ENCODE results near the gene GALNT10. TPM values are rescaled to one million over a fixed set of nuclear protein-coding genes. Genes with fewer than 3 reads are reported as not detected.

The GALNT10 gene
- total RNA-seq, 4 donors from 2014 or later = 5.6 to 22.9 (median 14.4) TPM

- DNase-seq = peak; percentile 23 to 33
- Histone ChIP-seq H3K27me3 (no peaks in the 10 kb centered on the region), H3K9me3 (no peaks in the 10 kb centered on the region), H3K4me1 (no peaks in the 10 kb centered on the region), H3K4me3 (no peak overlapping the region), H3K36me3 (no peaks in the 10 kb centered on the region), H3K27ac (peak overlapping the region; percentile 27 to 28)
- TF ChIP-seq, protein P1, sequence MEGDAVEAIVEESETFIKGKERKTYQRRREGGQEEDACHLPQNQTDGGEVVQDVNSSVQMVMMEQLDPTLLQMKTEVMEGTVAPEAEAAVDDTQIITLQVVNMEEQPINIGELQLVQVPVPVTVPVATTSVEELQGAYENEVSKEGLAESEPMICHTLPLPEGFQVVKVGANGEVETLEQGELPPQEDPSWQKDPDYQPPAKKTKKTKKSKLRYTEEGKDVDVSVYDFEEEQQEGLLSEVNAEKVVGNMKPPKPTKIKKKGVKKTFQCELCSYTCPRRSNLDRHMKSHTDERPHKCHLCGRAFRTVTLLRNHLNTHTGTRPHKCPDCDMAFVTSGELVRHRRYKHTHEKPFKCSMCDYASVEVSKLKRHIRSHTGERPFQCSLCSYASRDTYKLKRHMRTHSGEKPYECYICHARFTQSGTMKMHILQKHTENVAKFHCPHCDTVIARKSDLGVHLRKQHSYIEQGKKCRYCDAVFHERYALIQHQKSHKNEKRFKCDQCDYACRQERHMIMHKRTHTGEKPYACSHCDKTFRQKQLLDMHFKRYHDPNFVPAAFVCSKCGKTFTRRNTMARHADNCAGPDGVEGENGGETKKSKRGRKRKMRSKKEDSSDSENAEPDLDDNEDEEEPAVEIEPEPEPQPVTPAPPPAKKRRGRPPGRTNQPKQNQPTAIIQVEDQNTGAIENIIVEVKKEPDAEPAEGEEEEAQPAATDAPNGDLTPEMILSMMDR (IDR thresholded peaks at IDR 0.05) = no peak
- no peak for TF ChIP-seq POLR2A (IDR thresholded peaks at IDR 0.05)
- intact Hi-C loops (cut with DNase I; ENCODE audit: low total_unique reads) = no loop called here
Measured at GRCh38 chr5:154368041-154368800, 177.7 kb downstream of the GALNT10 start.

DNA sequence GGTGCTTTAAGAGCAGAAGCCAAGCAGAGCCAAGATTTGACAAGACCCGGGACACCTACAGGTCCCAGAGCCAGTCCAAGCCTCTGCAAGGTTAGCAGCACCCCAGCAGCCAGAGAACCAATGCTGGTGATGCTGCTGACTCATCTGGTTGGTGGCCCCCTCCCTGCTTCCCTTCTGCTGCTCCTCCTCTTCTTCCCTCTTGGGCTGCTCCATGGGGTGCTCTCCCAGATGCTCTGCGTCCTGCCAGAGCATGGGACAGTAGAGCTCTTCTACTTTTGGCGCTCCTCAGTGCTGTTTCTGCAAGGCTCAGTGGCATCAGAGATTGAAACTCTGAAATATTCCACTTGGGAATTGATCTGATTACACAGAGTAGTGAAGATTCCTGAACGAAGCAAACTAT, 179.1 kb downstream of the GALNT10 start:
- DNase-seq = no peak
- Histone ChIP-seq H3K4me1 (no peaks in the 10 kb centered on the region), H3K36me3 (no peaks in the 10 kb centered on the region), H3K4me3 (no peak overlapping the region), H3K9me3 (no peaks in the 10 kb centered on the region), H3K27ac (no peak overlapping the region), H3K27me3 (no peaks in the 10 kb centered on the region)
- intact Hi-C loops (cut with DNase I; ENCODE audit: low total_unique reads) = no loop called here
- TF ChIP-seq, protein P1 (IDR thresholded peaks at IDR 0.05) = no peak
- no peak for TF ChIP-seq POLR2A (IDR thresholded peaks at IDR 0.05)

GRCh38 chr5:154370119-154370518, 179.6 kb downstream of the GALNT10 start:
- no peaks in the 10 kb centered on the region for H3K4me1 ChIP-seq
- no peak overlapping the region for H3K27ac ChIP-seq
- TF ChIP-seq, protein P1 (IDR thresholded peaks at IDR 0.05) = no peak
- TF ChIP-seq POLR2A (IDR thresholded peaks at IDR 0.05) = no peak

DNA sequence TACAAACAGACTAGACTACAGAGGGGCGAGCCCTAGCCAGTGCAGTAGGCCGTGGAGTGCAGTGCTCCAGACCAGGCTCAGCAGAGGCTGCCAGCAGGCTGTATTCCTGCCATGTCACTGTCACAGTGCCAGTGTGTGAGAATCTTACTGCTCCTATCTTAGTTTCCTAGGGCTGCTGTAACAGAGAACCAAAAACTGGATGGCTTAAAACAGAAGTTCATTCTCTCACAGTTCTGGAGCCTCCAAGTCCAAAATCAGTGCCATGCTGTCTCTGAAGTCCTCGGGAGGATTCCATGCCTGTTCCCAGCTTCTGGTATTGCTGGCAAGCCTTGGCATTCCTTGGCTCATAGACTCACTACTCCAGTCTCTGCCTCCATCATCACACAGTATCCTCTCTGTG, 180.3 kb downstream of the GALNT10 start:
- H3K27ac ChIP-seq = no peak overlapping the region
- no peaks in the 10 kb centered on the region for H3K4me1 ChIP-seq
- H3K4me3 ChIP-seq = no peak overlapping the region
- TF ChIP-seq POLR2A (IDR thresholded peaks at IDR 0.05) = no peak
- TF ChIP-seq, protein P1 (IDR thresholded peaks at IDR 0.05) = no peak
- no peak for DNase-seq
- no peaks in the 10 kb centered on the region for H3K9me3 ChIP-seq
- intact Hi-C loops (cut with DNase I; ENCODE audit: low total_unique reads) = no loop called here
- no peaks in the 10 kb centered on the region for H3K36me3 ChIP-seq
- H3K27me3 ChIP-seq = no peaks in the 10 kb centered on the region

More at GRCh38 chr5:154370119-154370518, 179.6 kb downstream of the GALNT10 start:
- no peak for DNase-seq
- no peaks in the 10 kb centered on the region for H3K27me3 ChIP-seq
- intact Hi-C loops (cut with DNase I; ENCODE audit: low total_unique reads) = no loop called here
- no peaks in the 10 kb centered on the region for H3K36me3 ChIP-seq
- no peaks in the 10 kb centered on the region for H3K9me3 ChIP-seq
- H3K4me3 ChIP-seq = no peak overlapping the region

DNA sequence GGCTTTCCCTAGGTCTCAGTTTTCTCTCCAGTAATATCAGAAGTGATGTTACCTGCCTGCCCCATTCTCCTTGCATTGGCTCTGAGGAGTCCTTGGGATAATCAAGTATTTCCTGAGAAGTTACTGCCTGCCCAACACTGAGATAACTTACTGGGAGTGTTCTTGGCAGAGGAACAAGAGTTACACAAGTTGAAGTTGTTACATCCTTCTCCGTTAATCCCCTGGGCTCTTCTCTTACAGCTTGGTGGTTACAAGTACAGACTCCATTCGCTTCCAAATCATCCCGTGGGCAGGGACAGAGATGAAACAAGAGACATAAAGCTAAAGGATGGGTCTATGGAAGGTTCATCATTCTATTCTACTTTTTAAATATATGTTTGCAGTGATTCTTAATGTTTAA, 181.2 kb downstream of the GALNT10 start:
- intact Hi-C loops (cut with DNase I; ENCODE audit: low total_unique reads) = no loop called here
- Histone ChIP-seq H3K36me3 (no peaks in the 10 kb centered on the region), H3K9me3 (no peaks in the 10 kb centered on the region), H3K27me3 (no peaks in the 10 kb centered on the region), H3K27ac (no peak overlapping the region), H3K4me3 (no peak overlapping the region), H3K4me1 (no peaks in the 10 kb centered on the region)
- TF ChIP-seq POLR2A (IDR thresholded peaks at IDR 0.05) = no peak
- TF ChIP-seq, protein P1 (IDR thresholded peaks at IDR 0.05) = no peak
- no peak for DNase-seq

Data from uterus (tissue), 4 donors.